Measurements from ENCODE around the gene SELENON. TPM values are rescaled to one million over a fixed set of nuclear protein-coding genes. Genes with fewer than 3 reads are reported as not detected.

Gene SELENON
- total and polyA plus RNA-seq, 4 donors: 4.3 to 16.1 (median 9.0) TPM

GRCh38 chr1:25821630-25822091 lies 21.7 kb downstream of the SELENON start:
- TF ChIP-seq MAX (IDR thresholded peaks at IDR 0.05) (no peak), ATF3 (IDR thresholded peaks at IDR 0.05) (no peak), REST (IDR thresholded peaks at IDR 0.05) (no peak), YY1 (IDR thresholded peaks at IDR 0.05) (no peak), SP1 (IDR thresholded peaks at IDR 0.05) (no peak), JUND (IDR thresholded peaks at IDR 0.05) (peak in 1 of 2 donors; percentile 37)
- peak overlapping the region in 1 of 2 donors; percentile 9 for H3K9ac ChIP-seq (ENCODE audit: low read depth in 1 of 2, low read length in 2 of 2)
- H3K9me3 ChIP-seq (ENCODE audit: control insufficient read depth in 4 of 4, low read length in 3 of 4): no peaks in the 10 kb centered on the region
- H3K4me3 ChIP-seq (ENCODE audit: low read depth in 1 of 3, low read length in 3 of 3): peak overlapping the region in 2 of 3 donors; percentile 77 to 93
- peak overlapping the region; percentile 93 to 99 for H3K27ac ChIP-seq (ENCODE audit: low read depth in 1 of 2, low read length in 2 of 2)
- H3K36me3 ChIP-seq (ENCODE audit: control insufficient read depth in 4 of 4, insufficient read depth in 3 of 4, low read depth in 1 of 4, low read length in 3 of 4): peaks cover 3 to 10% (median 6%) of the 10 kb centered on the region in 4 donors
- 62% methylated on average over 5 of the region's 5 CpGs for WGBS
- peaks cover 13 to 42% (median 31%) of the 10 kb centered on the region in 4 donors for H3K4me1 ChIP-seq (ENCODE audit: control insufficient read depth in 4 of 4, insufficient read depth in 4 of 4, low read length in 3 of 4)
- DNase-seq (ENCODE audit: low spot score): no peak
- no peaks in the 10 kb centered on the region for H3K27me3 ChIP-seq (ENCODE audit: control insufficient read depth in 4 of 4, insufficient read depth in 4 of 4, low read length in 3 of 4)

GRCh38 chr1:25825605-25826004 lies 25.6 kb downstream of the SELENON start:
- WGBS: 95% methylated on average over 2 of the region's 2 CpGs

More at GRCh38 chr1:25825605-25826004, 25.6 kb downstream of the SELENON start:
- Histone ChIP-seq H3K9ac (ENCODE audit: low read depth in 1 of 2, low read length in 2 of 2) (no peak overlapping the region), H3K4me1 (ENCODE audit: control insufficient read depth in 4 of 4, insufficient read depth in 4 of 4, low read length in 3 of 4) (peaks cover 7 to 23% (median 15%) of the 10 kb centered on the region in 4 donors), H3K9me3 (ENCODE audit: control insufficient read depth in 4 of 4, low read length in 3 of 4) (no peaks in the 10 kb centered on the region), H3K27me3 (ENCODE audit: control insufficient read depth in 4 of 4, insufficient read depth in 4 of 4, low read length in 3 of 4) (no peaks in the 10 kb centered on the region), H3K27ac (ENCODE audit: low read depth in 1 of 2, low read length in 2 of 2) (no peak overlapping the region), H3K4me3 (ENCODE audit: low read depth in 1 of 3, low read length in 3 of 3) (no peak overlapping the region), H3K36me3 (ENCODE audit: control insufficient read depth in 4 of 4, insufficient read depth in 3 of 4, low read depth in 1 of 4, low read length in 3 of 4) (peaks cover 15 to 44% (median 38%) of the 10 kb centered on the region in 4 donors)
- DNase-seq (ENCODE audit: low spot score): no peak
- TF ChIP-seq YY1 (IDR thresholded peaks at IDR 0.05) (no peak), FOXA2 (IDR thresholded peaks at IDR 0.05) (no peak), REST (IDR thresholded peaks at IDR 0.05) (no peak), FOXA1 (IDR thresholded peaks at IDR 0.05) (no peak), MAX (IDR thresholded peaks at IDR 0.05) (no peak), CTCF (IDR thresholded peaks at IDR 0.05; ENCODE audit: low read depth, low read length, missing input control) (no peak), RXRA (IDR thresholded peaks at IDR 0.05) (no peak), HNF4A (conservative IDR thresholded peaks at IDR 0.05) (no peak), JUND (IDR thresholded peaks at IDR 0.05) (no peak), HNF4G (IDR thresholded peaks at IDR 0.05) (no peak), ZBTB33 (IDR thresholded peaks at IDR 0.05) (no peak), EGR1 (IDR thresholded peaks at IDR 0.05; ENCODE audit: low read depth in 2 of 2) (no peak), NR2F2 (IDR thresholded peaks at IDR 0.05) (no peak), RAD21 (IDR thresholded peaks at IDR 0.05) (no peak), TAF1 (conservative IDR thresholded peaks at IDR 0.05) (no peak), GABPA (IDR thresholded peaks at IDR 0.05 in 1 of 2, conservative IDR thresholded peaks at IDR 0.05 in 1 of 2) (no peak), SP1 (IDR thresholded peaks at IDR 0.05) (no peak), ATF3 (IDR thresholded peaks at IDR 0.05) (no peak)

Data from liver (tissue), 9 donors.